AG08395 (cell line): ENCODE measurements around the gene MPDU1.
"Not testable (repeated sequence)": the region's sequence is repeated elsewhere in the genome, so short reads cannot be mapped to it uniquely, and the experiment has no call there.

Source experiments
- DNase-seq: peaks from one replicate; pipeline ENCODE4 v3.0.0; 2012; ENCODE audit warnings: mixed read lengths, low spot score

Gene MPDU1

GRCh38 chr17:7580604-7581575, 2.8 kb upstream of the MPDU1 start:
- DNase-seq: no peak

- DNase-seq: no peak
Observed at GRCh38 chr17:7582396-7583252, 1.0 kb upstream of the MPDU1 start.

GRCh38 chr17:7586673-7587419, 3.2 kb downstream of the MPDU1 start:
- DNase-seq: no peak

- peak; percentile 92 for DNase-seq
Observed at GRCh38 chr17:7587420-7588151, 3.9 kb downstream of the MPDU1 start.

- DNase-seq: no peak
Observed at GRCh38 chr17:7588553-7589203, 5.0 kb downstream of the MPDU1 start.

- peak; percentile 85 for DNase-seq
Observed at GRCh38 chr17:7589204-7589868, 5.7 kb downstream of the MPDU1 start.

GRCh38 chr17:7589891-7590691, 6.4 kb downstream of the MPDU1 start, which contains the start of gene SOX15:
Gene SOX15 (minus strand): TSS chr17:7590094. CDS start chr17:7589676, 418 bp downstream.
- no peak for DNase-seq

GRCh38 chr17:7590743-7591142, 7.1 kb downstream of the MPDU1 start:
- peak; percentile 67 for DNase-seq

GRCh38 chr17:7591596-7591995, 7.9 kb downstream of the MPDU1 start:
- DNase-seq: no peak

GRCh38 chr17:7592422-7593021, 8.9 kb downstream of the MPDU1 start:
- no peak for DNase-seq

GRCh38 chr17:7593296-7593695, 9.6 kb downstream of the MPDU1 start:
- no peak for DNase-seq

- not testable (repeated sequence) for DNase-seq
Observed at GRCh38 chr17:7597561-7597960, 13.9 kb downstream of the MPDU1 start.

- no peak for DNase-seq
Observed at GRCh38 chr17:7606280-7606679, 22.6 kb downstream of the MPDU1 start.

- DNase-seq: no peak
Observed at GRCh38 chr17:7610641-7611040, 27.0 kb downstream of the MPDU1 start.

GRCh38 chr17:7611635-7612293, 28.1 kb downstream of the MPDU1 start:
- no peak for DNase-seq

- DNase-seq: no peak
Observed at GRCh38 chr17:7612294-7612640, 28.6 kb downstream of the MPDU1 start.

GRCh38 chr17:7613769-7614424, 30.2 kb downstream of the MPDU1 start:
- DNase-seq: peak; percentile 48
